Vagina (tissue), 2 donors: ENCODE data around the gene ITFG1.

Source experiments
- POLR2A ChIP-seq, 2 donors: fragments of 450-650 bp; IDR thresholded peaks; one replicate each; pipeline ENCODE4 v1.6.1; 2017; ENCODE audit warnings: antibody characterized with exemption in 2 of 2, mild to moderate bottlenecking in 2 of 2, moderate library complexity in 2 of 2
- POLR2AphosphoS5 ChIP-seq, 2 donors: sonication (generic); formaldehyde crosslinking; IDR thresholded peaks; one replicate each; pipeline ENCODE4 v1.9.0; 2017; ENCODE audit warnings: antibody characterized with exemption in 2 of 2, mild to moderate bottlenecking in 2 of 2, low read depth in 1 of 2; ENCODE audit not compliant: insufficient read depth in 1 of 2
- TF ChIP-seq, protein P1 (sequence below), 3 experiments: fragments of 450-650 bp in 2 of 3; fragments of 200-600 bp in 1 of 3; sonication (generic) in 1 of 3; IDR thresholded peaks; one replicate each; pipeline ENCODE4 v1.5.1; 2017 to 2019; ENCODE audit warnings: antibody characterized with exemption in 3 of 3, mild to moderate bottlenecking in 2 of 3, moderate library complexity in 2 of 3

GRCh38 chr16:47503936-47504335 lies 43.1 kb upstream of the ITFG1 start:
- no peak for TF ChIP-seq POLR2A (IDR thresholded peaks at IDR 0.05)
- TF ChIP-seq, protein P1, sequence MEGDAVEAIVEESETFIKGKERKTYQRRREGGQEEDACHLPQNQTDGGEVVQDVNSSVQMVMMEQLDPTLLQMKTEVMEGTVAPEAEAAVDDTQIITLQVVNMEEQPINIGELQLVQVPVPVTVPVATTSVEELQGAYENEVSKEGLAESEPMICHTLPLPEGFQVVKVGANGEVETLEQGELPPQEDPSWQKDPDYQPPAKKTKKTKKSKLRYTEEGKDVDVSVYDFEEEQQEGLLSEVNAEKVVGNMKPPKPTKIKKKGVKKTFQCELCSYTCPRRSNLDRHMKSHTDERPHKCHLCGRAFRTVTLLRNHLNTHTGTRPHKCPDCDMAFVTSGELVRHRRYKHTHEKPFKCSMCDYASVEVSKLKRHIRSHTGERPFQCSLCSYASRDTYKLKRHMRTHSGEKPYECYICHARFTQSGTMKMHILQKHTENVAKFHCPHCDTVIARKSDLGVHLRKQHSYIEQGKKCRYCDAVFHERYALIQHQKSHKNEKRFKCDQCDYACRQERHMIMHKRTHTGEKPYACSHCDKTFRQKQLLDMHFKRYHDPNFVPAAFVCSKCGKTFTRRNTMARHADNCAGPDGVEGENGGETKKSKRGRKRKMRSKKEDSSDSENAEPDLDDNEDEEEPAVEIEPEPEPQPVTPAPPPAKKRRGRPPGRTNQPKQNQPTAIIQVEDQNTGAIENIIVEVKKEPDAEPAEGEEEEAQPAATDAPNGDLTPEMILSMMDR (IDR thresholded peaks at IDR 0.05) = no peak
- no peak for TF ChIP-seq POLR2AphosphoS5 (IDR thresholded peaks at IDR 0.05; ENCODE audit: insufficient read depth in 1 of 2, low read depth in 1 of 2)
